ENCODE results near the gene SMIM44.

SMIM44 gene

DNA sequence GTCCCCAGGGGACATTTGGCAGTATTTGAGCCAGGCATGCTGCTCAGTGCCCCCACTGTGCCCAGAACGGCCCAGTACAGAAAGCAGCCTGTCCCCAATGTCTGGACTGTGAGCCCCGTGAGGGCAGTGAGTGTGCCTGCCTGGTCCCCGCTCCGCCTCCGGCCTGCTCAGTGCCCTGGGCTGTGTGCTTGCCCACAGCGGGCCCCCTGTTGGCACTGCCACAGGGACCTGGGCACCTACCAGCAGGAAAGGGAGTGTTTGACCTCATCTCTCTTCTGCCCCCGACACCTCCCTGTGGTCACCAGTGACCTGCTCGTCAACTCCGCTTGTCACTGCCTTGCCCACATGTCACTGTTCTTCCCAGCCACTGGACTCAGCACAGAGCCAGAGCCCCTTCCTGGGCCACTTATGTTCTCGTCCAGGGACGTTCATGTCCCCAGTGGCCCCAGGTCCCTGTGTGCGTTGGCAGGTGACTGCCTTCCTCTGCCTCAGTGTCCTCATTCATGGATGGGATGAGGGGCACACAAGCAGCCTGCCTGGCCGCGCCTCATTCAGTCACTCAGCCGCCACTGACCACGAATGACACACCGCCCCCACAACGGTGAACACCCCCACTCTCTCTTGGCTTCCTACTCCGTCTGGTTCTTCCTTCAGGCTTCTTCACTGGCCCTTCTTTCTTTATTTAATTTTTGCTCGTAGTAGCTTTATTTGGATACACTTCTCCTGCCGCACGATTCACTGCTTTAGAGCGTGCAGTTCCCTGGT is 25.7 kb upstream of the SMIM44 start:
- TF ChIP-seq, protein P1, sequence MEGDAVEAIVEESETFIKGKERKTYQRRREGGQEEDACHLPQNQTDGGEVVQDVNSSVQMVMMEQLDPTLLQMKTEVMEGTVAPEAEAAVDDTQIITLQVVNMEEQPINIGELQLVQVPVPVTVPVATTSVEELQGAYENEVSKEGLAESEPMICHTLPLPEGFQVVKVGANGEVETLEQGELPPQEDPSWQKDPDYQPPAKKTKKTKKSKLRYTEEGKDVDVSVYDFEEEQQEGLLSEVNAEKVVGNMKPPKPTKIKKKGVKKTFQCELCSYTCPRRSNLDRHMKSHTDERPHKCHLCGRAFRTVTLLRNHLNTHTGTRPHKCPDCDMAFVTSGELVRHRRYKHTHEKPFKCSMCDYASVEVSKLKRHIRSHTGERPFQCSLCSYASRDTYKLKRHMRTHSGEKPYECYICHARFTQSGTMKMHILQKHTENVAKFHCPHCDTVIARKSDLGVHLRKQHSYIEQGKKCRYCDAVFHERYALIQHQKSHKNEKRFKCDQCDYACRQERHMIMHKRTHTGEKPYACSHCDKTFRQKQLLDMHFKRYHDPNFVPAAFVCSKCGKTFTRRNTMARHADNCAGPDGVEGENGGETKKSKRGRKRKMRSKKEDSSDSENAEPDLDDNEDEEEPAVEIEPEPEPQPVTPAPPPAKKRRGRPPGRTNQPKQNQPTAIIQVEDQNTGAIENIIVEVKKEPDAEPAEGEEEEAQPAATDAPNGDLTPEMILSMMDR (IDR thresholded peaks at IDR 0.05) = no peak

DNA sequence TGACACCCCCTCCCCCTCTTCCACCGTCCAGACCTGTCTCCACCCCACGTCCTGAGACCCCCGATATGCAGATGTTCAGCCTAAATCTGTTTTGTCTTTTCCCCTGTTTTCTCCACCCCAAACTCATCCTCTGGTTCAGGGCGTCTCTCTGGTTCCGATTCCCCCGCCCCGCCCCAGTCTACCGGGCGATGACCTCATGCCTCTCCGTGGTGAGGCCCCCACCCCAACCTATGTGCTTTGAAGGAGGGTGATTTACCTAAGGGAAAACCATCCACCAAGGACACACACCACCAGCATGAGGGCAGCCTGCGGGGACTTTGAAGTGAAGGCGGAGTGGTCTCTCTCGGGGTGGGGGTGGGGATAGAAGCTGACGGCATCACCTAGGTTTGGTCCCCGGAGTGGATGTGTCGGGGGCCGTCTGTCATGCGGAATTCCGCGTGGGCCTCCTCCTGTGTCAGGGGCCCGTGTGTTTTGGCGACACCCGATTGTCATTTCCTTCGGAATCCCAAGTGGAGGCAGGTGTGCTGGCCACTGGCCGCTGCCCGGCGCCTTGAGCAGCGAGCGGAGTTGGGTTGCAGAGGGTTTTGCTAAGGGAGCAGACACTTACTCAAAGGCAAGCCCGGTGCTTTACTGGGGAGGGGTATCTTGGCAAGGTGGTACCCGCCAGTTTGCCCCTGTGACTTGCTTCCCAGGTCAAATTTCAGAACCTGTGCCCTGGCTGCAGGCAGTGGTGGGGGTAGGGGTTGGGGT is 24.3 kb upstream of the SMIM44 start:
- TF ChIP-seq, protein P1 (IDR thresholded peaks at IDR 0.05) = no peak

DNA sequence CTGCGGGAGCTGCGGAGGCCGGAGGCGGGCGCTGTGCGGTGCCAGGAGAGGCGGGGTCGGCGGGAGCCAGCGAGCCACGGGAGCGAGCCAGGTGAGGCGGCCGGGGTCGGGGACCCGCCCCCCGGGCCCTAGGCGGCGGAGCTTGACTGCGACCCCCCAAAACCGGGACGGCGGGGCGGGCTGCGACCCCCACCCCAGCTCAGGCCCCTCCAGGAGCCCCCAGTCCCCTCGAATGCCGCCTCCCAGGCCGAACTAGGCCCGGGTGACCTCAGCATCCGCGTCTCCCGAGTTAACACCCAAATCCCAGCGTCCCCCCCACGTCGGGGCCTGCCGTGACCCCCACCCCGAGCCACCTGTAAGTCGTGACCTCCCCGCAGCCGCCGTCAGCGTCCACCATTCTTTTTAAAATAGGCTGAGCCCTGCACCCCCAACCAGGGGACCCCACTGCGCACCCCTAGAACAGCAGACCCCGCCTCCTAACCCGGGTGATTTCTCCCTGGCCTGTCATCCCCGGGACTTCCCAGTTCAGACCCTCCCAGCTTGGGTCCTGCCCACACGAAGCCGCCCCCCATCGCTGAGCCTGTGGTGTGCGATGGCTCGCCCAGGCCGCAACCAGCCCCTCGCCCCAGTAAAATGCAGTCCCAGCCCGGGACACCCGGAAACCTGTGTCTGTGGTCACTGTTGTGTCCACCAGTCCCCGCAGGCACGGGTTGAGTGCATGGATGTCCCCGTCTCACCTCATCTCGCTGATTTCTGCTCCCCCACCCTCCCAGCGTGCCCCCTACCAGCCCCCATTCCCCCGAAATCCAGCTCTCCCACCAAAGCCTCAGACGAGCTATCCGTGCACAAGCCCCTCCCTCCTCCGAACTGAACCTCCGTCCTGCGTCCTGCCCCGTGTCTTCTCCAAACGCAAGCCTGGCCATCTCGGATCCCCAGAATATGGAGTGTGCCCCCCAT is 23.4 kb upstream of the SMIM44 start:
- TF ChIP-seq, protein P1 (IDR thresholded peaks at IDR 0.05) = no peak

DNA sequence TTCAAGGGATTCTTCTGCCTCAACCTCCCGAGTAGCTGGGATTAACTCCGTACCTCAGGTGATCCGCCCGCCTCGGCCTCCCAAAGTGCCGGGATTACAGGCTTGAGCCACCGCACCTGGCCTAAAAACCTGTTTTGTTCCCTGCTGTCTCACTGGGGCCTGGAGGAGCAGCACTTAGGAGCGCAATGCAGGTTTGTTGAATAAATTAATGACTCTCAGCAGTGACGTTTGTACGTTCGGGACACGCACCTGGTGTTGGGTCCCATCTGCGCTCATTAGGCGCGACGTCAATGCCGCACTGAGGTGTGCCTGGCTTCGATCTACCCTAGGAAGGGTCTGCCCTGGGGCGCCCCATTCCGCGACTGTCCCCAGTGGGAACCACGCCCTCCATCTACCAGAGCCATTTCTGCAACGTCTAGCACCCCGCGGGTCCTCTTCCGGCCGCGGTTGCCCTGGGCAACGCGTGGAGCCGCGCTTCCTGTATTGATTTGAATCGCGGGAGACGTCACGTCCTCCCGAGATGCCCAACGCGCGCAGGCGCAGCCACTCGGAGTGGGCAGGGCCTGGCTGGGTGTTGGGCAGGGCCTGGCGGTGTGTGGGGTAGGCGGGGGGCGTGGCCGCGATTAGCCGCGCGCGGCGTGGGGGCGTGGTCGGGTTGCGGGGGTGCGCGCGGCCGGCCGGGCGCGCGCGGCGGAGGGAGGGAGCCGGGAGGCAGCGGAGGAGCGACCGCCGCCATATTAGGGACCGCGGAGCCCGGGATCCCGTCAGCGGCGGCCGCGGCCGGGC is 22.6 kb upstream of the SMIM44 start, which contains the start of gene FZR1:
Gene FZR1, plus strand, starts transcription at position 714 of the 786 bp plus-strand sequence. CDS start 16,679 bp downstream, outside the sequence.
- TF ChIP-seq, protein P1 (IDR thresholded peaks at IDR 0.05) = no peak

DNA sequence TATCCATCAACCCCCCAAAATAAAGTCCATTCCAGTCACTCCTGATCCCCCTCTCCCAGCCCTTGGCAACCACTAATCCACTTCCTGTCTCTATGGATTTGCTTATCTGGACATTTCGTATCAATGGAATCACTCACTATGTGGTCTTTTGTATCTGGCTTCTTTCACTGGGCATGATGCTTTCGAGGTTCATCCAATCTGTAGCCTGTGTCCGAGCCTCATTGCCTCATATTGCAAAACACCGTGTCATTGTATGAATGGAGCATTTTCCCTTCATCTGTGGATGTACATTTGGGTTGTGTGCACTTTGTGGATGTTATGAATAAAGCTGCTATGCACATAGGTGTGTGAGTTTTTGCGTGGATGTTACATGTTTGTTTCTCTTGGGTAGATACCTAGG is 21.5 kb upstream of the SMIM44 start:
- TF ChIP-seq, protein P1 (IDR thresholded peaks at IDR 0.05) = no peak

DNA sequence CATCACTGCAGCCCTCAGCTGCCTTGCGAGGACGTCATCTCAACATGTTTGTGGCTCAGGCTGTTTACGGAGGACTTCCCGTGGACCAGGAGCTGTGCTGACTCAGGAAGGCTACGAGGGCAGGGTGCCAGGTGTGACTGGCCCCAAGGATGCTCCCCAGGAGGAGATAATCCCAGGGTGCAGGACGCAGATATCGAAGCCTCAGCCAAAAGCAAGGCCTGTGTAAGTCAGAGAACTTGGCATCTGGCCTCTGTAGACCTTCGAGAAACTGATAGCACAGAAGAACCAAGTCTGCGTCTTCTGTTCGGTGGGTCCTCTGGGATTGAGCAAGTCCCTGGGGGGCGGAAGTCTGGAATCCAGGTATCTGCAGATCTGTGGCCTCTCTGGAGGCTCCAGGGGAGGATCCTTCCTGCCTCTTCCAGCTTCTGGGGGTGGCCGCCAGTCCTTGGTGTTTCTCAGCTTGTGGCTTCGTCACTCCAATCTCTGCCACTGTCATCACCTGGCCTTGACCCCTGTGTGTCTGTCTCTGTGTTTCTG is 19.9 kb upstream of the SMIM44 start:
- TF ChIP-seq, protein P1 (IDR thresholded peaks at IDR 0.05) = no peak
